H9 (cell line): Measurements from ENCODE around the gene GLCE. TPM values are rescaled to one million over a fixed set of nuclear protein-coding genes. Genes with fewer than 3 reads are reported as not detected.

Source experiments
- DNase-seq: peaks from one replicate; pipeline ENCODE4 v3.0.0-alpha.2; 2017
- H2AFZ ChIP-seq: one replicate; pipeline ENCODE4 v1.6.1; 2013; ENCODE audit warnings: mild to moderate bottlenecking, low read length, control low read depth, moderate library complexity
- H2AK5ac ChIP-seq: 2 replicates; pipeline ENCODE4 v1.6.1; 2013; ENCODE audit warnings: low read length, control low read depth, mixed read lengths; ENCODE audit not compliant: insufficient read length
- H2BK120ac ChIP-seq: one replicate; pipeline ENCODE4 v1.6.1; 2013; ENCODE audit warnings: low read depth, mild to moderate bottlenecking, low read length, control low read depth, inconsistent platforms; ENCODE audit not compliant: poor library complexity, severe bottlenecking
- H2BK12ac ChIP-seq: 2 replicates; pipeline ENCODE4 v1.6.1; 2013; ENCODE audit warnings: low read length, control low read depth, mixed read lengths, low read depth; ENCODE audit not compliant: insufficient read length
- H2BK15ac ChIP-seq: 2 replicates; pipeline ENCODE4 v1.6.1; 2013; ENCODE audit warnings: low read depth, low read length, control low read depth
- H2BK20ac ChIP-seq: one replicate; pipeline ENCODE4 v1.6.1; 2013; ENCODE audit warnings: low read depth, mild to moderate bottlenecking, low read length, control low read depth, inconsistent platforms; ENCODE audit not compliant: poor library complexity, severe bottlenecking
- H2BK5ac ChIP-seq: 2 replicates; pipeline ENCODE4 v1.6.1; 2013; ENCODE audit warnings: low read length, control low read depth, mixed read lengths; ENCODE audit not compliant: insufficient read length
- H3K14ac ChIP-seq: 2 replicates; pipeline ENCODE4 v1.6.1; 2013; ENCODE audit warnings: low read length, control low read depth; ENCODE audit not compliant: insufficient read depth
- H3K18ac ChIP-seq: 2 replicates; pipeline ENCODE4 v1.6.1; 2013; ENCODE audit warnings: low read depth, mild to moderate bottlenecking, mixed read lengths, low read length, control low read depth; ENCODE audit not compliant: insufficient read length
- H3K23ac ChIP-seq: 2 replicates; pipeline ENCODE4 v1.6.1; 2013; ENCODE audit warnings: low read length, control low read depth, mixed read lengths, low read depth; ENCODE audit not compliant: insufficient read length
- H3K23me2 ChIP-seq: 2 replicates; pipeline ENCODE4 v1.6.1; 2013; ENCODE audit warnings: low read depth, mild to moderate bottlenecking, mixed read lengths, low read length, control low read depth; ENCODE audit not compliant: insufficient read length, poor library complexity, severe bottlenecking
- H3K27ac ChIP-seq: 2 replicates; pipeline ENCODE4 v1.5.1; 2013; ENCODE audit warnings: low read length, control low read depth, mixed read lengths, low read depth; ENCODE audit not compliant: insufficient read length
- H3K27me3 ChIP-seq: 2 replicates; pipeline ENCODE4 v1.6.1; 2013; ENCODE audit warnings: low read length, control low read depth, inconsistent platforms; ENCODE audit not compliant: insufficient read depth
- H3K4ac ChIP-seq: 2 replicates; pipeline ENCODE4 v1.6.1; 2013; ENCODE audit warnings: low read depth, mild to moderate bottlenecking, control low read depth, inconsistent platforms, low read length, moderate library complexity
- H3K4me1 ChIP-seq: 2 replicates; pipeline ENCODE4 v1.6.1; 2013; ENCODE audit warnings: low read length, control low read depth, inconsistent platforms; ENCODE audit not compliant: insufficient read depth
- H3K4me2 ChIP-seq: 2 replicates; pipeline ENCODE4 v1.6.1; 2013; ENCODE audit warnings: low read length, control low read depth, mixed read lengths; ENCODE audit not compliant: insufficient read length, insufficient read depth
- H3K56ac ChIP-seq: 2 replicates; pipeline ENCODE4 v1.6.1; 2013; ENCODE audit warnings: low read depth, mild to moderate bottlenecking, mixed read lengths, low read length, control low read depth; ENCODE audit not compliant: insufficient read length
- H3K79me1 ChIP-seq: 2 replicates; pipeline ENCODE4 v1.6.1; 2013; ENCODE audit warnings: low read depth, mild to moderate bottlenecking, moderate library complexity, low read length, control low read depth, inconsistent platforms; ENCODE audit not compliant: insufficient read depth, poor library complexity, severe bottlenecking
- H3K79me2 ChIP-seq: 2 replicates; pipeline ENCODE4 v1.6.1; 2013; ENCODE audit warnings: low read length, control low read depth, inconsistent platforms; ENCODE audit not compliant: insufficient read depth
- H3K9ac ChIP-seq: 2 replicates; pipeline ENCODE4 v1.6.1; 2013; ENCODE audit warnings: low read length, control low read depth, mixed read lengths; ENCODE audit not compliant: insufficient read length; ENCODE audit errors: extremely low read depth
- H3K9me3 ChIP-seq: one replicate; pipeline ENCODE4 v1.6.1; 2013; ENCODE audit warnings: low read depth, low read length, inconsistent platforms; ENCODE audit not compliant: control insufficient read depth
- H3T11ph ChIP-seq: one replicate; pipeline ENCODE4 v1.6.1; 2013; ENCODE audit warnings: mild to moderate bottlenecking, low read length, control low read depth, inconsistent platforms
- H4K20me1 ChIP-seq: one replicate; pipeline ENCODE4 v1.6.1; 2013; ENCODE audit not compliant: control insufficient read depth, insufficient read length, insufficient read depth
- H4K5ac ChIP-seq: 2 replicates; pipeline ENCODE4 v1.6.1; 2013; ENCODE audit warnings: low read depth, mild to moderate bottlenecking, mixed read lengths, low read length, control low read depth; ENCODE audit not compliant: insufficient read length
- H4K8ac ChIP-seq: replicated peaks from 2 replicates; pipeline ENCODE4 v1.6.1; 2013; ENCODE audit warnings: low read length, control low read depth, mixed read lengths, low read depth; ENCODE audit not compliant: insufficient read length
- H4K91ac ChIP-seq: 2 replicates; pipeline ENCODE4 v1.6.1; 2013; ENCODE audit warnings: low read depth, mild to moderate bottlenecking, moderate library complexity, mixed read lengths, low read length, control low read depth; ENCODE audit not compliant: insufficient read length
- H3K27ac Mint-ChIP-seq, 3 experiments: 2 replicates in 2 of 3; 3 replicates in 1 of 3; pipeline ENCODE4 v1.8.0; 2020 to 2021; ENCODE audit warnings: mixed read lengths in 3 of 3, mild to moderate bottlenecking in 1 of 3, moderate library complexity in 1 of 3
- H3K27me3 Mint-ChIP-seq: 2 replicates; pipeline ENCODE4 v1.8.0; 2021; ENCODE audit warnings: low read depth, mild to moderate bottlenecking, moderate library complexity, mixed read lengths
- H3K36me3 Mint-ChIP-seq, 3 experiments: 2 replicates in 2 of 3; 3 replicates in 1 of 3; pipeline ENCODE4 v1.8.0; 2020 to 2021; ENCODE audit warnings: low read depth in 3 of 3, mixed read lengths in 3 of 3; ENCODE audit not compliant: insufficient read depth in 1 of 3
- H3K4me1 Mint-ChIP-seq, 2 experiments: 2 replicates each; pipeline ENCODE4 v1.8.0; 2020; ENCODE audit warnings: mixed read lengths in 2 of 2
- H3K4me3 Mint-ChIP-seq, 2 experiments: 2 replicates in 1 of 2; 3 replicates in 1 of 2; pipeline ENCODE4 v1.8.0; 2020 to 2021; ENCODE audit warnings: mild to moderate bottlenecking in 2 of 2, mixed read lengths in 2 of 2, moderate library complexity in 1 of 2
- H3K9me3 Mint-ChIP-seq, 2 experiments: 2 replicates in 1 of 2; 3 replicates in 1 of 2; pipeline ENCODE4 v1.8.0; 2020; ENCODE audit warnings: mild to moderate bottlenecking in 2 of 2, mixed read lengths in 2 of 2, moderate library complexity in 1 of 2
- CTCF ChIP-seq: fragments of 200-600 bp; sonication (generic); conservative IDR thresholded peaks from 3 replicates; pipeline ENCODE4 v1.8.0; 2021; ENCODE audit warnings: antibody characterized with exemption, mild to moderate bottlenecking
- WGBS: extraction: QIAGEN DNeasy Blood & Tissue Kit; methylation state at CpG from one replicate; pipeline ENCODE4 v1.1.7; 2013; ENCODE audit warnings: missing lambda C conversion rate, low lambda C conversion rate, mixed read lengths; ENCODE audit not compliant: insufficient read length; ENCODE audit errors: extremely low coverage; 5-methylcytosine and 5-hydroxymethylcytosine counted together
- total RNA-seq: library from RNA; stranded (reverse); gene quantifications from 2 replicates; pipeline ENCODE4 v1.2.1, GENCODE V29; 2021

Gene GLCE
- total RNA-seq, 1 experiment from 2014 or later = 12.2 TPM

- Histone ChIP-seq H3K79me1 (no peaks in the 10 kb centered on the region), H3K56ac (no peak overlapping the region), H2BK12ac (no peak overlapping the region), H3K23ac (no peak overlapping the region), H3K18ac (no peak overlapping the region), H3K23me2 (no peaks in the 10 kb centered on the region), H2BK20ac (no peak overlapping the region), H3K14ac (no peak overlapping the region), H3K4me2 (no peak overlapping the region), H2AK5ac (no peak overlapping the region), H4K91ac (no peak overlapping the region), H4K20me1 (no peaks in the 10 kb centered on the region), H3T11ph (no peak overlapping the region), H2BK15ac (no peak overlapping the region), H4K5ac (no peak overlapping the region), H3K4me1 (peaks cover 2% of the 10 kb centered on the region; the same call in 1 of the 2 replicates), H3K9ac (no peak overlapping the region), H3K79me2 (no peaks in the 10 kb centered on the region), H3K4ac (no peak overlapping the region), H2BK120ac (no peak overlapping the region), H3K27ac (no peak overlapping the region), H3K9me3 (no peaks in the 10 kb centered on the region), H2AFZ (no peak overlapping the region), H2BK5ac (no peak overlapping the region), H4K8ac (no peak overlapping the region), H3K27me3 (no peaks in the 10 kb centered on the region)
- Mint-ChIP-seq H3K27ac (no peak overlapping the region), H3K4me1 (peaks cover 38 to 55% of the 10 kb centered on the region in 2 experiments), H3K9me3 (no peaks in the 10 kb centered on the region), H3K36me3 (no peaks in the 10 kb centered on the region), H3K27me3 (peaks cover 12% of the 10 kb centered on the region), H3K4me3 (no peak overlapping the region)
- TF ChIP-seq CTCF = no peak
- no peak for DNase-seq
- no CpG with 5 or more reads among the region's 2 CpGs for WGBS
These were observed 25.6 kb upstream of the GLCE start for GRCh38 chr15:69134791-69135190.
